Cortex of kidney (tissue), 1 donor: Measurements from ENCODE around the gene AMBP.

Source experiments
- DNase-seq: peaks from one replicate; lab custom pipeline; 2025; lab: John Stamatoyannopoulos, UW

The AMBP gene

GRCh38 chr9:114031037-114031630 is 47.0 kb downstream of the AMBP start:
- no peak for DNase-seq

GRCh38 chr9:114030364-114030763 is 47.7 kb downstream of the AMBP start:
- no peak for DNase-seq

- DNase-seq = no peak
Observed at GRCh38 chr9:114029311-114030170, 48.6 kb downstream of the AMBP start.

- no peak for DNase-seq
Observed at GRCh38 chr9:114028646-114029045, 49.5 kb downstream of the AMBP start.

- no peak for DNase-seq
Observed at GRCh38 chr9:114027863-114028465, 50.1 kb downstream of the AMBP start.

- DNase-seq = no peak
Observed at GRCh38 chr9:114027159-114027862, 50.8 kb downstream of the AMBP start.

GRCh38 chr9:114026335-114026734 is 51.8 kb downstream of the AMBP start:
- no peak for DNase-seq

- no peak for DNase-seq
Observed at GRCh38 chr9:114025760-114026159, 52.3 kb downstream of the AMBP start.

GRCh38 chr9:114025196-114025753 is 52.8 kb downstream of the AMBP start:
- DNase-seq = no peak

- DNase-seq = no peak
Observed at GRCh38 chr9:114023961-114024360, 54.1 kb downstream of the AMBP start.

GRCh38 chr9:114021578-114021977 is 56.5 kb downstream of the AMBP start:
- no peak for DNase-seq

- DNase-seq = no peak
Observed at GRCh38 chr9:114017741-114018715, 60.1 kb downstream of the AMBP start.

- no peak for DNase-seq
Observed at GRCh38 chr9:114016629-114017423, 61.3 kb downstream of the AMBP start.

- DNase-seq = no peak
Observed at GRCh38 chr9:114016101-114016500, 62.0 kb downstream of the AMBP start.

GRCh38 chr9:114015607-114016006 is 62.5 kb downstream of the AMBP start:
- no peak for DNase-seq

GRCh38 chr9:114014044-114014443 is 64.1 kb downstream of the AMBP start:
- no peak for DNase-seq

GRCh38 chr9:114012126-114012525 is 66.0 kb downstream of the AMBP start:
- DNase-seq = no peak

GRCh38 chr9:114011313-114011712 is 66.8 kb downstream of the AMBP start:
- no peak for DNase-seq
